ENCODE data around the gene PTPRN2. TPM values are rescaled to one million over a fixed set of nuclear protein-coding genes. Genes with fewer than 3 reads are reported as not detected.

The PTPRN2 gene
- polyA plus RNA-seq, 1 of the 3 experiments (the other 2 are of a cell fraction) = 4.0 TPM

DNA sequence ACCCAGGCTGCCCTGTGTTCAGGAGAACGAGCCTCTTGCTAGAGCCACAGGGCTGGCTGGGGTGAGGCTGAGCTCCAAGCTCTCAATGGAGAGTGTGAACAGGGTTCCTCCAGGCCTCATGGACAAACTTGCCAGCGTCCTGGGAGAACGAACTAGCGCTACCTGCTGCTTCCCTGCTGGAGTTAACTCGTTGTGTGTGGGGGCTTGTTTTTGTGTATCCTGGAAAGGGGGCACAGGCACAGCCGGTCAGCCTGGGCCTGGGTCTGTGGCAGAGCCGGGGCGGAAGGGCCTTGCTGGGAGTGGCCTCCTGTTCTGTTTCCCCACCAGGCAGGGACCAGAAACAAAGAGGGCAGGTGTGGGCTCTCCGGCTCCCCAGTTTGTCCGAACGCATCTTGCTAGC lies 991.6 kb downstream of the PTPRN2 start:
- TF ChIP-seq JUND (IDR thresholded peaks at IDR 0.05) (no peak), FOXM1 (IDR thresholded peaks at IDR 0.05; ENCODE audit: low read depth) (no peak), TAF1 (IDR thresholded peaks at IDR 0.05; ENCODE audit: borderline replicate concordance, low read depth, low read length) (no peak), TEAD4 (IDR thresholded peaks at IDR 0.05; ENCODE audit: borderline replicate concordance, insufficient read depth) (no peak), MXI1 (IDR thresholded peaks at IDR 0.05; ENCODE audit: low read depth, low read length) (no peak), RCOR1 (IDR thresholded peaks at IDR 0.05; ENCODE audit: low read length) (no peak), MEF2A (IDR thresholded peaks at IDR 0.05; ENCODE audit: borderline replicate concordance, low read depth) (no peak), NFIC (IDR thresholded peaks at IDR 0.05; ENCODE audit: borderline replicate concordance) (no peak), FOXJ3 (CRISPR knock-in tag; IDR thresholded peaks at IDR 0.05) (no peak), SMC3 (IDR thresholded peaks at IDR 0.05; ENCODE audit: low read depth, low read length) (no peak), EZH2phosphoT487 (IDR thresholded peaks at IDR 0.05; ENCODE audit: borderline replicate concordance, low read depth) (no peak), TCF12 (IDR thresholded peaks at IDR 0.05) (no peak), GABPA (IDR thresholded peaks at IDR 0.05; ENCODE audit: low read depth) (no peak), CHD2 (IDR thresholded peaks at IDR 0.05; ENCODE audit: low read length, partially characterized antibody) (no peak), YY1 (IDR thresholded peaks at IDR 0.05; ENCODE audit: low read depth) (no peak)
- TF ChIP-seq, protein P1, sequence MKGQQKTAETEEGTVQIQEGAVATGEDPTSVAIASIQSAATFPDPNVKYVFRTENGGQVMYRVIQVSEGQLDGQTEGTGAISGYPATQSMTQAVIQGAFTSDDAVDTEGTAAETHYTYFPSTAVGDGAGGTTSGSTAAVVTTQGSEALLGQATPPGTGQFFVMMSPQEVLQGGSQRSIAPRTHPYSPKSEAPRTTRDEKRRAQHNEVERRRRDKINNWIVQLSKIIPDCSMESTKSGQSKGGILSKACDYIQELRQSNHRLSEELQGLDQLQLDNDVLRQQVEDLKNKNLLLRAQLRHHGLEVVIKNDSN (IDR thresholded peaks at IDR 0.05; ENCODE audit: borderline replicate concordance, low read depth) = no peak
- TF ChIP-seq, protein P2, sequence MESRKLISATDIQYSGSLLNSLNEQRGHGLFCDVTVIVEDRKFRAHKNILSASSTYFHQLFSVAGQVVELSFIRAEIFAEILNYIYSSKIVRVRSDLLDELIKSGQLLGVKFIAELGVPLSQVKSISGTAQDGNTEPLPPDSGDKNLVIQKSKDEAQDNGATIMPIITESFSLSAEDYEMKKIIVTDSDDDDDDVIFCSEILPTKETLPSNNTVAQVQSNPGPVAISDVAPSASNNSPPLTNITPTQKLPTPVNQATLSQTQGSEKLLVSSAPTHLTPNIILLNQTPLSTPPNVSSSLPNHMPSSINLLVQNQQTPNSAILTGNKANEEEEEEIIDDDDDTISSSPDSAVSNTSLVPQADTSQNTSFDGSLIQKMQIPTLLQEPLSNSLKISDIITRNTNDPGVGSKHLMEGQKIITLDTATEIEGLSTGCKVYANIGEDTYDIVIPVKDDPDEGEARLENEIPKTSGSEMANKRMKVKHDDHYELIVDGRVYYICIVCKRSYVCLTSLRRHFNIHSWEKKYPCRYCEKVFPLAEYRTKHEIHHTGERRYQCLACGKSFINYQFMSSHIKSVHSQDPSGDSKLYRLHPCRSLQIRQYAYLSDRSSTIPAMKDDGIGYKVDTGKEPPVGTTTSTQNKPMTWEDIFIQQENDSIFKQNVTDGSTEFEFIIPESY (IDR thresholded peaks at IDR 0.05; ENCODE audit: borderline replicate concordance, low read depth) = no peak
- TF ChIP-seq, protein P3, sequence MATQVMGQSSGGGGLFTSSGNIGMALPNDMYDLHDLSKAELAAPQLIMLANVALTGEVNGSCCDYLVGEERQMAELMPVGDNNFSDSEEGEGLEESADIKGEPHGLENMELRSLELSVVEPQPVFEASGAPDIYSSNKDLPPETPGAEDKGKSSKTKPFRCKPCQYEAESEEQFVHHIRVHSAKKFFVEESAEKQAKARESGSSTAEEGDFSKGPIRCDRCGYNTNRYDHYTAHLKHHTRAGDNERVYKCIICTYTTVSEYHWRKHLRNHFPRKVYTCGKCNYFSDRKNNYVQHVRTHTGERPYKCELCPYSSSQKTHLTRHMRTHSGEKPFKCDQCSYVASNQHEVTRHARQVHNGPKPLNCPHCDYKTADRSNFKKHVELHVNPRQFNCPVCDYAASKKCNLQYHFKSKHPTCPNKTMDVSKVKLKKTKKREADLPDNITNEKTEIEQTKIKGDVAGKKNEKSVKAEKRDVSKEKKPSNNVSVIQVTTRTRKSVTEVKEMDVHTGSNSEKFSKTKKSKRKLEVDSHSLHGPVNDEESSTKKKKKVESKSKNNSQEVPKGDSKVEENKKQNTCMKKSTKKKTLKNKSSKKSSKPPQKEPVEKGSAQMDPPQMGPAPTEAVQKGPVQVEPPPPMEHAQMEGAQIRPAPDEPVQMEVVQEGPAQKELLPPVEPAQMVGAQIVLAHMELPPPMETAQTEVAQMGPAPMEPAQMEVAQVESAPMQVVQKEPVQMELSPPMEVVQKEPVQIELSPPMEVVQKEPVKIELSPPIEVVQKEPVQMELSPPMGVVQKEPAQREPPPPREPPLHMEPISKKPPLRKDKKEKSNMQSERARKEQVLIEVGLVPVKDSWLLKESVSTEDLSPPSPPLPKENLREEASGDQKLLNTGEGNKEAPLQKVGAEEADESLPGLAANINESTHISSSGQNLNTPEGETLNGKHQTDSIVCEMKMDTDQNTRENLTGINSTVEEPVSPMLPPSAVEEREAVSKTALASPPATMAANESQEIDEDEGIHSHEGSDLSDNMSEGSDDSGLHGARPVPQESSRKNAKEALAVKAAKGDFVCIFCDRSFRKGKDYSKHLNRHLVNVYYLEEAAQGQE (IDR thresholded peaks at IDR 0.05; ENCODE audit: low read depth, low read length) = no peak
- TF ChIP-seq, protein P4, sequence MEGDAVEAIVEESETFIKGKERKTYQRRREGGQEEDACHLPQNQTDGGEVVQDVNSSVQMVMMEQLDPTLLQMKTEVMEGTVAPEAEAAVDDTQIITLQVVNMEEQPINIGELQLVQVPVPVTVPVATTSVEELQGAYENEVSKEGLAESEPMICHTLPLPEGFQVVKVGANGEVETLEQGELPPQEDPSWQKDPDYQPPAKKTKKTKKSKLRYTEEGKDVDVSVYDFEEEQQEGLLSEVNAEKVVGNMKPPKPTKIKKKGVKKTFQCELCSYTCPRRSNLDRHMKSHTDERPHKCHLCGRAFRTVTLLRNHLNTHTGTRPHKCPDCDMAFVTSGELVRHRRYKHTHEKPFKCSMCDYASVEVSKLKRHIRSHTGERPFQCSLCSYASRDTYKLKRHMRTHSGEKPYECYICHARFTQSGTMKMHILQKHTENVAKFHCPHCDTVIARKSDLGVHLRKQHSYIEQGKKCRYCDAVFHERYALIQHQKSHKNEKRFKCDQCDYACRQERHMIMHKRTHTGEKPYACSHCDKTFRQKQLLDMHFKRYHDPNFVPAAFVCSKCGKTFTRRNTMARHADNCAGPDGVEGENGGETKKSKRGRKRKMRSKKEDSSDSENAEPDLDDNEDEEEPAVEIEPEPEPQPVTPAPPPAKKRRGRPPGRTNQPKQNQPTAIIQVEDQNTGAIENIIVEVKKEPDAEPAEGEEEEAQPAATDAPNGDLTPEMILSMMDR (IDR thresholded peaks at IDR 0.05) = no peak
- TF ChIP-seq, protein P5, sequence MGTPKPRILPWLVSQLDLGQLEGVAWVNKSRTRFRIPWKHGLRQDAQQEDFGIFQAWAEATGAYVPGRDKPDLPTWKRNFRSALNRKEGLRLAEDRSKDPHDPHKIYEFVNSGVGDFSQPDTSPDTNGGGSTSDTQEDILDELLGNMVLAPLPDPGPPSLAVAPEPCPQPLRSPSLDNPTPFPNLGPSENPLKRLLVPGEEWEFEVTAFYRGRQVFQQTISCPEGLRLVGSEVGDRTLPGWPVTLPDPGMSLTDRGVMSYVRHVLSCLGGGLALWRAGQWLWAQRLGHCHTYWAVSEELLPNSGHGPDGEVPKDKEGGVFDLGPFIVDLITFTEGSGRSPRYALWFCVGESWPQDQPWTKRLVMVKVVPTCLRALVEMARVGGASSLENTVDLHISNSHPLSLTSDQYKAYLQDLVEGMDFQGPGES (IDR thresholded peaks at IDR 0.05; ENCODE audit: low read depth, low read length) = no peak
- Histone ChIP-seq H3K9me2 (no peaks in the 10 kb centered on the region), H3K9ac (no peak overlapping the region), H3F3A (replicated peaks; ENCODE audit: insufficient read depth) (no peaks in the 10 kb centered on the region), H3K9me3 (no peaks in the 10 kb centered on the region), H3K4me1 (ENCODE audit: control insufficient read depth in 1 of 2, insufficient read depth in 2 of 2, low read depth in 1 of 2, low read length in 1 of 2) (no peaks in the 10 kb centered on the region), H3K27me3 (ENCODE audit: insufficient read depth) (no peaks in the 10 kb centered on the region), H4K20me1 (ENCODE audit: insufficient read depth) (no peaks in the 10 kb centered on the region), H3K36me3 (replicated peaks in 1 of 2; ENCODE audit: control insufficient read depth in 1 of 2, insufficient read depth in 2 of 2, low read length in 1 of 2) (peaks cover 0 to 14% of the 10 kb centered on the region in 2 experiments), H3K4me2 (no peak overlapping the region), H3K4me3 (ENCODE audit: low read depth in 2 of 2, low read length in 1 of 2) (no peak overlapping the region), H3K79me2 (ENCODE audit: insufficient read depth) (no peaks in the 10 kb centered on the region), H3K27ac (ENCODE audit: low read depth in 2 of 2, low read length in 1 of 2) (no peak overlapping the region), H2AFZ (ENCODE audit: low read depth) (no peak overlapping the region)
- CTCF ChIA-PET = no interaction called here
- DNase-seq = no peak
- POLR2A ChIA-PET = no interaction called here
- WGBS (ENCODE audit: low lambda C conversion rate) = 89% methylated on average over 11 of the region's 11 CpGs
